ENCODE data around the gene MTMR11.

MTMR11 gene

DNA sequence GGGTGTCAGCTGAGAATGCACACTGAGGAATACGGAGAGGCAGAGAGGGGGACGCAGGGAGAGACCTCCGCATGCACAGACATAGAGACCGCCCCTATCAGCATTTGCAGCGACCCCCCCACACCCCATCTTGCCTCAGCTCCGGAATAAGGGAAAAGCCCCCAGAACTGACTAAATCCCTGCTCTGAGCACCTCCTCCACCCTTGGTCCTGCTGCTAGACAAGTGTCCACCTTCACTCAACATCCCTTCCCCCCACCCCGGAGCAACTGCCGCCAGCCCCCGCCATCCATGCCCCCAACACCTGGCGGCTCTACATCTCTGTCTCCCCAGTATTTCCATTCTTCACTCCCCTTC is 19.8 kb downstream of the MTMR11 start:
- H3K9me3 ChIP-seq (ENCODE audit: control insufficient read depth, low read length), result no peaks in the 10 kb centered on the region
- H3K27me3 ChIP-seq (ENCODE audit: control insufficient read depth, insufficient read depth, low read length), result peaks cover 16% of the 10 kb centered on the region
- no peaks in the 10 kb centered on the region for H3K36me3 ChIP-seq (ENCODE audit: control insufficient read depth, insufficient read depth, low read length)
- no peak overlapping the region for H3K4me3 ChIP-seq (ENCODE audit: low read length)
- no peak overlapping the region for H3K9ac ChIP-seq (ENCODE audit: low read length)
- H3K4me1 ChIP-seq (ENCODE audit: control insufficient read depth, insufficient read depth, low read length), result peaks cover 4% of the 10 kb centered on the region

DNA sequence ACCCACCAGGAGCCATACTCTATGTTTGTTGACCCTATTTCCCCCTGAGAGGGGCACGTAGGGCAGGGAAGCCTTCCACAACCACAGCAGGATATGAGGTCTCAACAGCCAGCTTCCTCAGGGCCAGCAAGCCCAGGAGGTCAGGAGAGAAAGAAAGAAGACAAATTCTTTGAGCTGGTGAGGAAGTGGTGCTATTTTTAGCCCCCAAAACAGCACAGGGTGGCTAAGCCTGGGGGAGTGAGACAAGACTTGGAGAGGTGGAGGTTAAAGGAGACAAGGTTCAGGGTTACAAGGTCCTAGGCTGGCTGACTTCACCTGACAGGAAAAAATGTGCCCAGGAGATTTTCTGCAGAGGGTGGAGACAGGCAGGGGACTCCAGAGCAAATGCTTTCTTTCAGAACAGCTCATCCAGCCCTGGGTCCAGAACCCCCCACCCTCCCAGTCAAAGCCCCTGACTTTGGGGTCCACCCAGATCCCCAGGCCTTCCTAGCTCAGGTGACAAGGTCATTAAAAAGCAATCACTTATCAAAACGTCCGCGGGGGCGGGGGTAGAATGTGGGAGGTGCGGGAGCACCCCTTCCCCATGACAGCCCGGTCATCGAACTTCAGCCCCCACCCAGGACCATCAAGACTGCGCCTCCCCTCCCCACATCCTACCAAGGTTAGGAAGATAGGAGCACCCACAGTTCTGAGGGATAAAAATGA is 20.3 kb downstream of the MTMR11 start:
- H3K4me3 ChIP-seq (ENCODE audit: low read length), result no peak overlapping the region

DNA sequence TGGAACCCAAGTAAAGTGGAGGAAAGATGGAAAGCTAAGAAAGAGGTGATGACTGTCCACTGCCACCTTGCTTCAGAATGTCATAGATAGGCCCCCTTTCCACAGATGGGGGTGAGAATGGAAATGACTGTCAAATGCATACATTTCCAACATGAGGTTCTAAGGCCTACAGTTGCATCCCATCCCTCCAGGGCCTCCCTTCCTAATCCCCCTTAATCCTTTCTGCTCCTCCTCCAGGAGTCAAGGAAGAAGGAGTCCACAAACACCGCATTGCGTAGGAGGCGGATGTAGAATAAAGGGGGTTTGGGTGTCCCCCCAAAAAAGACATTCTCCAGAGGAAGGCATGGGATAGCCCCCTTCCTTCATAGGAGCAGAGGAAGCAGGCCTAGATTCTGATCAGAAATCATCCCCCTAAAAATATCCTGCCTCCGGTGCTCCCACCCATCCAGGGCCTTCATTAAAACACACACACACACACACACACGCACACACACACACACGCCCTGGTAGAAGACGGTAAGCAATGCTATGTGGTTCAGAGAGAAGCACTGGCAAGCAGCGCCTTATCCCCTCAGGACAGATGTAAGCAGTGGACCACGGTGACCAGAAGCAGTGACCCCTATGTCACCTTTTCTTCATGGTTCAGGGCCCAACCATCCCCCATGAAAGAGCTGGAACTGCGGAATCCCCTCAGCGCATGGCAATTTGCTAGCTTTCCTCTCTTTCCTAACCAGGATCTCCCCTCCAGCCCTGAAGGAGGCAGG is 21.1 kb downstream of the MTMR11 start:
- Histone ChIP-seq H3K9ac (ENCODE audit: low read length) (no peak overlapping the region), H3K4me3 (ENCODE audit: low read length) (no peak overlapping the region), H3K27me3 (ENCODE audit: control insufficient read depth, insufficient read depth, low read length) (peaks cover 16% of the 10 kb centered on the region), H3K4me1 (ENCODE audit: control insufficient read depth, insufficient read depth, low read length) (peaks cover 4% of the 10 kb centered on the region), H3K9me3 (ENCODE audit: control insufficient read depth, low read length) (no peaks in the 10 kb centered on the region), H3K36me3 (ENCODE audit: control insufficient read depth, insufficient read depth, low read length) (no peaks in the 10 kb centered on the region)

More for the DNA sequence above, 20.3 kb downstream of the MTMR11 start:
- H3K4me1 ChIP-seq (ENCODE audit: control insufficient read depth, insufficient read depth, low read length), result peaks cover 4% of the 10 kb centered on the region
- H3K36me3 ChIP-seq (ENCODE audit: control insufficient read depth, insufficient read depth, low read length), result no peaks in the 10 kb centered on the region
- peaks cover 16% of the 10 kb centered on the region for H3K27me3 ChIP-seq (ENCODE audit: control insufficient read depth, insufficient read depth, low read length)
- H3K9ac ChIP-seq (ENCODE audit: low read length), result no peak overlapping the region
- no peaks in the 10 kb centered on the region for H3K9me3 ChIP-seq (ENCODE audit: control insufficient read depth, low read length)

DNA sequence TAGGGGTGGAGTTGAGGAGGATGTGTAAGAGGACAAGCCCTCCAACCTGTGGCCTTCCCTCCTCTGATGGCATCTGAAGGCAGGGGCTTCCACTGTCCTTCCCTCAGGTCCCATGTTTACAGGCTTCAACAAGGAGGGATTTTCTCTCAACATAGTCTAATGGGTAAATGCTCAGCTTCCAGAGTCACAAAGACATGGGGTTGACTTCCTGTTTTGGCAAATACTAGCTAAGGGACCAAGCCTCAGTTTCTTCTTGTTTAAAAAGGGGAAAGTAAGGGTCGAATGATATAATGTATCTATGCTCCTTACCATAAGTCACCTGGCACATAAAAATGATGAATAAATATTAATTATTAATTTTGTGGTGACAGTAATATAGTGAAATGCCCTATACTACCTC is 22.1 kb downstream of the MTMR11 start:
- Histone ChIP-seq H3K36me3 (ENCODE audit: control insufficient read depth, insufficient read depth, low read length) (no peaks in the 10 kb centered on the region), H3K9me3 (ENCODE audit: control insufficient read depth, low read length) (no peaks in the 10 kb centered on the region), H3K9ac (ENCODE audit: low read length) (no peak overlapping the region), H3K4me1 (ENCODE audit: control insufficient read depth, insufficient read depth, low read length) (peaks cover 4% of the 10 kb centered on the region), H3K4me3 (ENCODE audit: low read length) (no peak overlapping the region), H3K27me3 (ENCODE audit: control insufficient read depth, insufficient read depth, low read length) (peaks cover 16% of the 10 kb centered on the region)

DNA sequence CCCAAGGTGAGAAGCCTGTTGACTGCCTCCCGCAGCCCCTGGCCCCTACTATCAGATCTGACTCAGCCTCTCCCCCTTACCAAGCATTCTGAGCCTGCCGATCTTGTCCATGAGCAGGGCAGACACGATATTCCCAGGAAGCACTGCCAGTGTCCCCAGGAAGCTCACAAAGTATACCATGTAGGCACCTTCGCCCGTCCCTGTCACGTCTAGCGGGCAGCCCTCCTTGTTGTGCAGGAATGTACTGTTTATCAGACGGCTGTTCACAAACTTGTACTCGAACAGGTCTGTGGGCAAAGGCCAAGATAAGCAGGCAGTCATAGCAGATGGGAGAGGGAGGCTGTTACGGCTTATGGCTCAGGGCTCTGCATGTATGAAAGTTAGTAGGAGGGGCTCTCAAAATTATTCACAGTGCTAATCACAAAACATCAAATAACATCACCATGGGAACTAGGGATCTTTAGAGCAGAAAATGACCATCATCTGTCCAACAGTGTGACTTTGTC is 30.1 kb downstream of the MTMR11 start:
- H3K9ac ChIP-seq (ENCODE audit: low read length), result no peak overlapping the region
- H3K36me3 ChIP-seq (ENCODE audit: control insufficient read depth, insufficient read depth, low read length), result no peaks in the 10 kb centered on the region
- H3K4me1 ChIP-seq (ENCODE audit: control insufficient read depth, insufficient read depth, low read length), result no peaks in the 10 kb centered on the region
- H3K9me3 ChIP-seq (ENCODE audit: control insufficient read depth, low read length), result no peaks in the 10 kb centered on the region
- H3K27me3 ChIP-seq (ENCODE audit: control insufficient read depth, insufficient read depth, low read length), result peaks cover 3% of the 10 kb centered on the region
- H3K4me3 ChIP-seq (ENCODE audit: low read length), result no peak overlapping the region

DNA sequence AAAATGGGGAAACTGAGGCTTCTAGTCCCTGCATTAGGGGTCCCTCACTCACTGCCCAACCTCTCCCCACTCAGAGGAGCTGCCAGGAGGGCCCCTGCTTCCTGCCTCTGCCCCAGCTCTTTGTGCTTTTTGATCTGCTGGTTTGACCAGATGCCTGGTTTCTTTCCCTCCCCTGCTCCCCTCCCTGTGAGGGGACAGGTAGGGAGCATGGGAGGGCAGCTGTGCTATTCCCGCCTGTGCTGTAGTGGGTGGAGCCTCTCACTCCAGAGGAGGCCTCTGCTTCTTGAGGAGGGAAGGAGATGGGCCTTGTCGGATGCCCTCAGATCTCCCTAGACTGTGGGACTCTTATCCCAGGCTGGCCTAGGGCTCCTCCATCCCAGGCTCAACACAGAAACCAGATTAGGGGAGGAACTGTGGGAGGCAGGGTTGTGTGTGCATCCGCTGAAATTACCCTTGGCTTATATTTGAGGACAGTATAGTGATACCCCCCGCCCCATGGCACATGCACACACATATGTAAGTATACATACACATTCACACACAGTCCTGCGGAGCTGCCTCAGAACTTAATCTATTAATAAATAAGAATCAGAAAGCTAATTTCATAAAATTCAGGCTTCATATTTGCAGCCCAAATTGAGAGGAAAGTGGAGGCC is 32.7 kb downstream of the MTMR11 start:
- Histone ChIP-seq H3K9me3 (ENCODE audit: control insufficient read depth, low read length) (no peaks in the 10 kb centered on the region), H3K36me3 (ENCODE audit: control insufficient read depth, insufficient read depth, low read length) (no peaks in the 10 kb centered on the region), H3K4me1 (ENCODE audit: control insufficient read depth, insufficient read depth, low read length) (peaks cover 6% of the 10 kb centered on the region), H3K9ac (ENCODE audit: low read length) (no peak overlapping the region), H3K27me3 (ENCODE audit: control insufficient read depth, insufficient read depth, low read length) (peaks cover 3% of the 10 kb centered on the region), H3K4me3 (ENCODE audit: low read length) (no peak overlapping the region)

DNA sequence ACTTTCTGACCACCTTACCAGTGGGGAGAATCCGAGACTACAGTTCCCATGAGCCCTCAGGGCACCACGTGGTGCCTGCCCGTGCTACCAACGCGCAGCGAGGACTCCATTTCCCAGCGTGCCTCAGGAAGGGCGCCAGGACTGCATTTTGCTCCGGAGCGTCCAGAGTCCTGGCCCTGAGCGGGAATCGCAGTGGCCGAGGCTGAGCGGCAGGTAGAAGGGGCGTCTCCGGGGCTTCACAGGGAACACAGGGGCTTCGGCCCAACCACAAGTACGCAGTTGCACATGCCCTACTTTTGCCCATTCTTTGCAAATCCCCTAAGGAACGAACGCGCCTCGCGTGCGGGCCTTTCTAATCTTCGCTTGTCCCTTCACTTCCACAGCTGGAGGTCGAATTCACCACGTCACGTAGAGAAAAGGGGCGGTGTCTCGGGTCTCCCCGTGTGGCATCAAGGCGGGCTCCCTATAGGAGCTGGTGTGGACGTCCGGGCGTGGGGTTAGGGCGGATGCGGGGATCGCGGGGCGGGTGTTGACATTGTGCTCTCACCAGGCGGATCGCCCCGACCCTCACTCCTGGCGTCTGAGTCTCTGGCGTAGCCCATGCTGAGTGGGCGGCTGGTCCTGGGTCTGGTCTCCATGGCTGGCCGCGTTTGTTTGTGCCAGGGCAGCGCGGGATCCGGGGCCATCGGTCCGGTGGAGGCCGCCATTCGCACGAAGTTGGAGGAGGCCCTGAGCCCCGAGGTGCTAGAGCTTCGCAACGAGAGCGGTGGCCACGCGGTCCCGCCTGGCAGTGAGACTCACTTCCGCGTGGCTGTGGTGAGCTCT is 37.0 kb downstream of the MTMR11 start, which contains the start of gene BOLA1:
BOLA1 (plus strand) TSS at position 109 of the 825 bp plus-strand sequence; CDS start at position 601, 492 bp downstream.
- Histone ChIP-seq H3K9ac (ENCODE audit: low read length) (peak within 1 kb of the TSS; percentile 78), H3K36me3 (ENCODE audit: control insufficient read depth, insufficient read depth, low read length) (no peaks in the 10 kb centered on the region), H3K9me3 (ENCODE audit: control insufficient read depth, low read length) (no peaks in the 10 kb centered on the region)

DNA sequence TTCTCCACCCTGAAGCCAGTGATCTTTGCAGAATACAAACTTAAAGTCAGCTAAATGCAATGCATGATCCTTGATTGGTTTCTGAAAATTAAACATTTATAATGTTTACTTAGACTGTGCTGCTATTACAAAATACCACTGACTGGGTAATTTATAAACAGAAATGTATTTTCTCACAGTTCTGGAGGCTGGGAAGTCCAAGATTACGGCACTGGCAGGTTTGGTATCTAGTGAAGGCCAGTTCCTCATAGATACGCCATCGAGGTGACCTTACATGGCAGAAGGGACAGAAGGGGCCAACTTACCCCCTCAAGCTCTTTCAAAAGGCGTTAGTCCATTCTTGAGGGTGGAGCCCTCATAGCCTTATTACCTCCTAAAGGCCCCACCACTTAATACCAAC is 40.1 kb downstream of the MTMR11 start:
- Histone ChIP-seq H3K9ac (ENCODE audit: low read length) (no peak overlapping the region), H3K9me3 (ENCODE audit: control insufficient read depth, low read length) (no peaks in the 10 kb centered on the region), H3K27me3 (ENCODE audit: control insufficient read depth, insufficient read depth, low read length) (no peaks in the 10 kb centered on the region), H3K36me3 (ENCODE audit: control insufficient read depth, insufficient read depth, low read length) (no peaks in the 10 kb centered on the region), H3K4me3 (ENCODE audit: low read length) (no peak overlapping the region), H3K4me1 (ENCODE audit: control insufficient read depth, insufficient read depth, low read length) (peaks cover 6% of the 10 kb centered on the region)

More for the DNA sequence above, 37.0 kb downstream of the MTMR11 start, which contains the start of gene BOLA1:
- Histone ChIP-seq H3K4me3 (ENCODE audit: low read length) (peak within 1 kb of the TSS; percentile 73), H3K4me1 (ENCODE audit: control insufficient read depth, insufficient read depth, low read length) (peaks cover 6% of the 10 kb centered on the region), H3K27me3 (ENCODE audit: control insufficient read depth, insufficient read depth, low read length) (no peaks in the 10 kb centered on the region)

DNA sequence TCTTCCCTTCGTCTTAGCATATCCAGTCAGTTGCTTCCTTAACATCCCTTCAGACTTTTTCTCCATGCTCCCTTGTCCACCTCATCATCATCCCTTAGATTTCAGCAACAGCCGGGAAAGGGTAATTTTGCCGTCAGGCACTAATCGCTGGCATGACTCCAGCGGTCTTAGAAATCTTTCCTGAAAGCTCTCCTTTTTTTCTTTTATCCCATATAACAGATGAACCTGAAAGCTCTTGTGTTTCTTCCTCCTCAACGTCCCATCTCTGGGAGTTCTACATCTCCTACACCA is 47.7 kb downstream of the MTMR11 start:
- peak overlapping the region; percentile 90 for H3K9ac ChIP-seq (ENCODE audit: low read length)
- H3K4me1 ChIP-seq (ENCODE audit: control insufficient read depth, insufficient read depth, low read length), result no peaks in the 10 kb centered on the region
- no peaks in the 10 kb centered on the region for H3K36me3 ChIP-seq (ENCODE audit: control insufficient read depth, insufficient read depth, low read length)
- H3K4me3 ChIP-seq (ENCODE audit: low read length), result peak overlapping the region; percentile 66
- no peaks in the 10 kb centered on the region for H3K9me3 ChIP-seq (ENCODE audit: control insufficient read depth, low read length)
- no peaks in the 10 kb centered on the region for H3K27me3 ChIP-seq (ENCODE audit: control insufficient read depth, insufficient read depth, low read length)

DNA sequence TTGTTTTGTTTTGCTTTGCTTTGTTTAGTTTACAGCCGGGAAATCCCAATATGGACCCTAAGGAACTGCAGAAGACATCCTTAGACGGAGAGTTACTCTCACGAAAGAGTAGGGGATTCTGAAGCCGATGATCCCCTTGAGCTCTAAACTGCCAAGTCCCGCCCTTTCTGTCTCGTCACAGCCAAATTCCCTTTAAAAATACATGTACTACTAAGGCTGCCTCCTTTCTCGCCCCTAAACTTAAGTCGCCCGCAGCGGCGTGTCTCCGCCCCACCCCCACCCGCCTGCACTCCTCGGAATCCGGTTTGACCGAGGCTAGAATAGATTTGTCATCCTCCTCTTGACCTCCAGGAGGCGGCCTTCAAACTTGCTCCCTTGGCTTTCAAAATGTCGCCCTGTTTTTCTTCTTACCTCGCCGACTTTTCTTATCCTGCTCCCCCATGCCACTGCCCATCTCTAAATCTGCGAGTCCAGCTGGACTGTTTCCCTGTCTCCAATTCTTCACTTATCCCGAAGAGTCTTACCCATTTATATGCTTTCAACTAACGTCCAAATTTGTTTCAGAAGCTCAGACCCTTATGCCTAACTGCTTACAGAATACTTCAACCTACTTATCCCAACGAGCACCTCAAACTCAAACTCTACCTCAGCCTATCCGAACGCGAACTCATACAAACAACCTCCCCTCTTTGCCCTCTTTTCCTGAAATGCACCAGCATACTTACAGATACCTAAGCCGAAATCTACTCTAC is 48.3 kb downstream of the MTMR11 start:
- Histone ChIP-seq H3K4me3 (ENCODE audit: low read length) (peak overlapping the region; percentile 66), H3K36me3 (ENCODE audit: control insufficient read depth, insufficient read depth, low read length) (no peaks in the 10 kb centered on the region), H3K4me1 (ENCODE audit: control insufficient read depth, insufficient read depth, low read length) (no peaks in the 10 kb centered on the region), H3K27me3 (ENCODE audit: control insufficient read depth, insufficient read depth, low read length) (no peaks in the 10 kb centered on the region), H3K9me3 (ENCODE audit: control insufficient read depth, low read length) (no peaks in the 10 kb centered on the region), H3K9ac (ENCODE audit: low read length) (peak overlapping the region; percentile 90)

Measured in mucosa of stomach (tissue), 1 donor.